Posterior vena cava (tissue), 2 donors: ENCODE results near the gene WASF1. TPM values are rescaled to one million over a fixed set of nuclear protein-coding genes. Genes with fewer than 3 reads are reported as not detected.

Source experiments
- DNase-seq: peaks from one replicate; pipeline ENCODE4 v3.0.0-alpha.2; 2020; ENCODE audit warnings: low spot score
- intact Hi-C, 2 donors: fragments of 100-400 bp; cut with DNase I; formaldehyde crosslinking; loops; one replicate each; pipeline versions ENCODE4 v1.14.1 to v1.14.2; 2022 to 2023
- total RNA-seq, 2 donors: library from RNA; stranded (reverse); fragmentation: NEBNext Ultra II Directional; extraction: Animal tissue kit (Norgen Biotek cat#: 25700); gene quantifications; one replicate each; pipeline ENCODE4 v1.2.1, GENCODE V29; 2021
- donor health status: DM: yes; HTN: yes; CAD: no.
- donor health status: DM: yes; HTN: yes; CAD: no.

The WASF1 gene
- total RNA-seq, 2 donors from 2014 or later, result 11.0 to 13.7 TPM

DNA sequence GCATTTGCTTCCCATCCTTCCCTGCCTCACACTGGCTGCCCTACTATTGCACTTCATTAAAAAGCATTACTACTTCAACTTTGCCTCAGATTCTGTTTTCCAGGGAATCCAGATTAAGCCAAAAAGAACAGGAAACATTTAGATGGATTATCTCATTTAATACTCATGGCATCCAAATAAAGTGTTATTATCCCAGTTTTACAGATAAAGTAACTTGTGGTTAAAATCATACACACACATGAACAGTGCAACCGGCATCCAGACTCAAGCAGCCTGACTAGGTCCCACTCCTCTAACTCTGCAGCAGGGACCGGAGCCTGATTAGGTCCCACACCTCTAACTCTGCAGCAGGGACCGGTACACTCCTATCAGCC lies 129.0 kb downstream of the WASF1 start:
- intact Hi-C loops, result no loop called here
- no peak for DNase-seq

Other genes with a start within 250 kb of the WASF1 start
- gene GPR6, start 201.4 kb downstream of the WASF1 start, total RNA-seq, result not detected
- 10 to 100 TPM; 19.5 to 20.0 TPM for gene CDC40, start 757 bp upstream of the WASF1 start, total RNA-seq
- 10 to 100 TPM; 12.0 to 17.2 TPM for gene METTL24, start 178.7 kb upstream of the WASF1 start, total RNA-seq
- 1 to 10 TPM; 1.9 to 2.7 TPM for gene DDO, start 235.9 kb upstream of the WASF1 start, total RNA-seq